ENCODE measurements around the gene RNF14. TPM values are rescaled to one million over a fixed set of nuclear protein-coding genes. Genes with fewer than 3 reads are reported as not detected.

RNF14 gene
- total and polyA plus RNA-seq, 8 donors: 14.4 to 67.4 (median 28.3) TPM

DNA sequence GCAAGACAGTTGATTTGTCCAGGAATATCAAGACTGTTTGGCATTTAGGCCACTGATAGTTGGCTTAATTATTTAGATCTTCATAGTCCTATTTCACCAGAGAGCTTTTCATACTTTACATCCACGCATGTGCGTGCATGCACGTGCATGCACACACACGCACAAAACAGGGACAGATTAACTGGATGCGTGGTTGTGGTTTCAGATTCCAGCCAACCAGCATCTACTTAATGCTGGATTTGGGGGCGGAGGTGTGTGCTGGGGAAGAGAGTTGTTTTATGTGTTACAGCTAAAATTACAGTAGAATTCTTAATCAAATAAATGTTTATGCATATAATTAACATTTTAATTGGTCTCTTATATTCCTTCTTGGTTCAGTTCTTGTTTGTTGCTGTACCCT lies 7.3 kb downstream of the RNF14 start:
- H3K4me1 ChIP-seq: peaks cover 2 to 61% (median 27%) of the 10 kb centered on the region in 4 donors
- intact Hi-C loops (cut with DNase I; ENCODE audit: low total_unique reads): no loop called here
- H3K36me3 ChIP-seq: peaks cover 20 to 93% (median 85%) of the 10 kb centered on the region in 4 donors
- no peak overlapping the region for H3K4me3 ChIP-seq
- no peak overlapping the region for H3K27ac ChIP-seq
- H3K27me3 ChIP-seq: no peaks in the 10 kb centered on the region
- no peaks in the 10 kb centered on the region for H3K9me3 ChIP-seq
- TF ChIP-seq POLR2A (IDR thresholded peaks at IDR 0.05) (no peak), POLR2AphosphoS5 (IDR thresholded peaks at IDR 0.05) (no peak), EP300 (IDR thresholded peaks at IDR 0.05) (no peak)
- TF ChIP-seq, protein P1, sequence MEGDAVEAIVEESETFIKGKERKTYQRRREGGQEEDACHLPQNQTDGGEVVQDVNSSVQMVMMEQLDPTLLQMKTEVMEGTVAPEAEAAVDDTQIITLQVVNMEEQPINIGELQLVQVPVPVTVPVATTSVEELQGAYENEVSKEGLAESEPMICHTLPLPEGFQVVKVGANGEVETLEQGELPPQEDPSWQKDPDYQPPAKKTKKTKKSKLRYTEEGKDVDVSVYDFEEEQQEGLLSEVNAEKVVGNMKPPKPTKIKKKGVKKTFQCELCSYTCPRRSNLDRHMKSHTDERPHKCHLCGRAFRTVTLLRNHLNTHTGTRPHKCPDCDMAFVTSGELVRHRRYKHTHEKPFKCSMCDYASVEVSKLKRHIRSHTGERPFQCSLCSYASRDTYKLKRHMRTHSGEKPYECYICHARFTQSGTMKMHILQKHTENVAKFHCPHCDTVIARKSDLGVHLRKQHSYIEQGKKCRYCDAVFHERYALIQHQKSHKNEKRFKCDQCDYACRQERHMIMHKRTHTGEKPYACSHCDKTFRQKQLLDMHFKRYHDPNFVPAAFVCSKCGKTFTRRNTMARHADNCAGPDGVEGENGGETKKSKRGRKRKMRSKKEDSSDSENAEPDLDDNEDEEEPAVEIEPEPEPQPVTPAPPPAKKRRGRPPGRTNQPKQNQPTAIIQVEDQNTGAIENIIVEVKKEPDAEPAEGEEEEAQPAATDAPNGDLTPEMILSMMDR (IDR thresholded peaks at IDR 0.05): no peak
- no peak for DNase-seq
- WGBS, 5 donors: 88 to 96% (median 94%) methylated on average over 6 of the region's 6 CpGs

DNA sequence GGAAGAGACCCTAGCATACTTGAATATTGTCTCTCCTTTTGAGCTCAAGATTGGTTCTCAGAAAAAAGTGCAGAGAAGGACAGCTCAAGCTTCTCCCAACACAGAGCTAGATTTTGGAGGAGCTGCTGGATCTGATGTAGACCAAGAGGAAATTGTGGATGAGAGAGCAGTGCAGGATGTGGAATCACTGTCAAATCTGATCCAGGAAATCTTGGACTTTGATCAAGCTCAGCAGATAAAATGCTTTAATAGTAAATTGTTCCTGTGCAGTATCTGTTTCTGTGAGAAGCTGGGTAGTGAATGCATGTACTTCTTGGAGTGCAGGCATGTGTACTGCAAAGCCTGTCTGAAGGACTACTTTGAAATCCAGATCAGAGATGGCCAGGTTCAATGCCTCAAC lies 9.5 kb downstream of the RNF14 start:
- Histone ChIP-seq H3K9me3 (no peaks in the 10 kb centered on the region), H3K27me3 (no peaks in the 10 kb centered on the region), H3K27ac (no peak overlapping the region), H3K36me3 (peaks cover 36 to 96% (median 90%) of the 10 kb centered on the region in 4 donors), H3K4me1 (peaks cover 0 to 46% (median 21%) of the 10 kb centered on the region in 4 donors), H3K4me3 (no peak overlapping the region)
- TF ChIP-seq EP300 (IDR thresholded peaks at IDR 0.05) (no peak), POLR2AphosphoS5 (IDR thresholded peaks at IDR 0.05) (no peak), POLR2A (IDR thresholded peaks at IDR 0.05) (no peak)
- TF ChIP-seq, protein P1 (IDR thresholded peaks at IDR 0.05): no peak
- DNase-seq: no peak
- intact Hi-C loops (cut with DNase I; ENCODE audit: low total_unique reads): no loop called here

DNA sequence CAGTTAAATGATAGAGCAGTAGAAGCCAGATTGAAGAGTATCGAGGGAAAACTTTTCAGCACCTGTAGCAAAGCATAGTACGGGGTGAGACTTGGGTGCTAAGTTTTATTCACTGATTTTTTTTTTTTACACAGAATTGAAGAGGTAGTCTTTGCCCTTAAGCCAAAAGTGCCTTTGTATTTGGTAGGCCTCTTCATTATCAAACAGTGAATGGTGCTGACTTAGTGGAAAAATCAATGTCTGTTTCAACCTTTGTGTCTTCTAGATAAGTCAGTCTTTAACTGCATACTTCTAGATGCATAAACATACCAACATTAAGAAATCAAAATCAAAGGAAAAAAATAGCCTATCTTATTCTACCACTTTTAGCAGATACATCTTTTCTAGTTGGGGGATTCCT lies 13.7 kb downstream of the RNF14 start:
- intact Hi-C loops (cut with DNase I; ENCODE audit: low total_unique reads): no loop called here
- DNase-seq: no peak
- H3K27ac ChIP-seq: no peak overlapping the region
- peaks cover 60 to 100% (median 98%) of the 10 kb centered on the region in 4 donors for H3K36me3 ChIP-seq
- no peak overlapping the region for H3K4me3 ChIP-seq
- H3K27me3 ChIP-seq: no peaks in the 10 kb centered on the region
- H3K4me1 ChIP-seq: peaks cover 0 to 12% (median 5%) of the 10 kb centered on the region in 4 donors
- H3K9me3 ChIP-seq: no peaks in the 10 kb centered on the region
- no peak for TF ChIP-seq POLR2A (IDR thresholded peaks at IDR 0.05)
- TF ChIP-seq, protein P1 (IDR thresholded peaks at IDR 0.05): no peak
- TF ChIP-seq POLR2AphosphoS5 (IDR thresholded peaks at IDR 0.05): no peak
- TF ChIP-seq EP300 (IDR thresholded peaks at IDR 0.05): no peak
- 34 to 42% (median 38%) methylated on average over 2 of the region's 2 CpGs for WGBS, 5 donors

DNA sequence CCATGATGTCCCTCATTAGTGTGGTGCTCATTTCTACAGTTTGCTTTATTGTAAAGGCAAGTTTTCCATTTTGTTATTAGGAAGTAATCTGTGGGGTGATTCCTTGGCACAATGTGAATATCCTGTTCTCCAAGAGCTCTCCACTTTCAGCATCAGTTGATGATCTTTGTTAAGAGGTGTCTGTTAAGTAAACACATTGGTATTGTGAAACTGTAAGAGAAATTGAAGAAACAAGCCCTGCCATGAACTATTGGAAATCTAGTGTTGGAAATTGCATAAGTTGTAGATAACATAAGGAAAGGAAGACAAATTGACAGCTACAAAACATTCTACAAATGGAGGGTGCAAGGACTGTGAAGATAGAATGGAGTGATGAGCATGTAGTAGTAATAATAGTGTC lies 17.2 kb downstream of the RNF14 start:
- Histone ChIP-seq H3K27me3 (no peaks in the 10 kb centered on the region), H3K9me3 (no peaks in the 10 kb centered on the region), H3K27ac (no peak overlapping the region), H3K4me3 (no peak overlapping the region), H3K36me3 (peaks cover 46 to 100% (median 96%) of the 10 kb centered on the region in 4 donors), H3K4me1 (no peaks in the 10 kb centered on the region)
- intact Hi-C loops (cut with DNase I; ENCODE audit: low total_unique reads): no loop called here
- TF ChIP-seq EP300 (IDR thresholded peaks at IDR 0.05): no peak
- no peak for TF ChIP-seq POLR2AphosphoS5 (IDR thresholded peaks at IDR 0.05)
- TF ChIP-seq, protein P1 (IDR thresholded peaks at IDR 0.05): no peak
- no peak for TF ChIP-seq POLR2A (IDR thresholded peaks at IDR 0.05)
- no peak for DNase-seq
